AG10803 (cell line): ENCODE data around the gene MAPK10.
A peak's percentile ranks its signal among the peaks of the same experiment; 100 is the strongest.
"Not testable (repeated sequence)": the region's sequence is repeated elsewhere in the genome, so short reads cannot be mapped to it uniquely, and the experiment has no call there.

Source experiments
- DNase-seq: peaks from one replicate; pipeline ENCODE4 v3.0.0; 2010; ENCODE audit warnings: low read depth
- H3K4me3 ChIP-seq: 2 replicates; pipeline ENCODE4 v1.5.1; 2011; ENCODE audit warnings: mild to moderate bottlenecking, low read length, control low read depth
- CTCF ChIP-seq: conservative IDR thresholded peaks from 2 replicates; pipeline ENCODE4 v1.5.1; 2011; ENCODE audit warnings: mild to moderate bottlenecking, low read length, control low read depth, inconsistent platforms

Gene MAPK10

GRCh38 chr4:85979276-85979675, 380.6 kb downstream of the MAPK10 start:
- TF ChIP-seq CTCF = no peak
- H3K4me3 ChIP-seq = no peak overlapping the region
- DNase-seq = no peak

DNA sequence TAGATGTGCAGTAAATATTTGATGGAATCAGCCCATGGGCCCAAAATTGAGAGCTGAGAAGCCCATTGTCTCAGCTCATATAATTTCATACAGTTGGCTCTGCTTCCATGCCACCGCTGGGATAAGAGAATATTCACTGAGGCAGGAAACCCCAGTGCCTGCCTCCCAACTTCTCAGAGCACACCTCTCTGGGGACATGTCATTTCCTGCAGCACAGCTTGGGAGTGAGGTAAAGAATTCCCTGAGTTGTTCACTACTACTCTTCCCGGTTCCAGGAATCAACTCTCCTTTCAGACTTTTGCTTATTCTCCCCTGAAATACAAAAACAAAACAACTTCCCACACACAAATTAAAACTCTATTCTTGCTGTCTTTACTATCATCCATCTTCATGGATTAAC, 389.3 kb downstream of the MAPK10 start:
- DNase-seq = no peak
- TF ChIP-seq CTCF = no peak

GRCh38 chr4:85968945-85969819, 390.7 kb downstream of the MAPK10 start:
- H3K4me3 ChIP-seq = no peak overlapping the region
- peak; percentile 71 for TF ChIP-seq CTCF
- peak; percentile 67 for DNase-seq

More for the DNA sequence above, 389.3 kb downstream of the MAPK10 start:
- H3K4me3 ChIP-seq = no peak overlapping the region

- TF ChIP-seq CTCF = no peak
- peak; percentile 58 for DNase-seq
- no peak overlapping the region for H3K4me3 ChIP-seq
These were observed 392.0 kb downstream of the MAPK10 start for GRCh38 chr4:85967872-85968271.

DNA sequence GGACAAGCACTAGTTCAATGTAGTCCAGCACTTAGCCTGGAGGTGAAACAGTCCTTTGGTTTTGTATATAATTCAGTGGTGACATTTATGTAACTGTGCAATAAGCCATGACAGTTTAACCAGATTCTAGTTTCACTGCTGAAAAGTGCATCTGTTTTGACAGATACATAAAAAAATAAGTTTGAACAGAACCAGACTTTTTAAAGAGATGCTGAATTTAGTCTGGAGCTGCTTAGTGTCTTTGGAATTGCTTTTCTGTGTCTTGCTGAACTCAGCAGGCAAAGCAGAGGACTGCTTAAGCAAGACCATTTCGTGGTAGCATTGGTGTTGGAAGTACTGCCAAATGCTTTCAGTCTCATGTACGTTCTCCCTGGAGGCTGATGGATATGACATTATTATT, 393.5 kb downstream of the MAPK10 start:
- TF ChIP-seq CTCF = no peak
- peak; percentile 55 for DNase-seq
- no peak overlapping the region for H3K4me3 ChIP-seq

GRCh38 chr4:85965529-85965928, 394.3 kb downstream of the MAPK10 start:
- no peak overlapping the region for H3K4me3 ChIP-seq
- no peak for TF ChIP-seq CTCF
- no peak for DNase-seq

DNA sequence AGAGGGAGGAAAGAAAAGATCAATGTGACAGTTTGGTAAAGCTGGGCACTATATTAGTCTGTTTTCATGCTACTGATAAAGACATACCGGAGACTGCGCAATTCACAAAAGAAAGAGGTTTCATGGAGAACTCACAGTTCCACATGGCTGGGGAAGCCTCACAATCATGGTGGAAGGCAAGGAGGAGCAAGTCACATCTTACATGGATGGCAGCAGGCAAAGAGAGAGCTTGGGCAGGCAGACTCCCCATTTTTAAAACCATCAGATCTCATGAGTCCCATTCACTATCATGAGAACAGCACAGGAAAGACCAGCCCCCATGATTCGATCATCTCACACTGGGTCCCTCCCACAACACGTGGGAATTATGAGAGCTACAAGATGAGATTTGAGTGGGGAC, 394.8 kb downstream of the MAPK10 start:
- DNase-seq, H3K4me3 ChIP-seq: not testable (repeated sequence)
